ENCODE results near the gene RBFOX2.
A peak's percentile ranks its signal among the peaks of the same experiment; 100 is the strongest.

The RBFOX2 gene

DNA sequence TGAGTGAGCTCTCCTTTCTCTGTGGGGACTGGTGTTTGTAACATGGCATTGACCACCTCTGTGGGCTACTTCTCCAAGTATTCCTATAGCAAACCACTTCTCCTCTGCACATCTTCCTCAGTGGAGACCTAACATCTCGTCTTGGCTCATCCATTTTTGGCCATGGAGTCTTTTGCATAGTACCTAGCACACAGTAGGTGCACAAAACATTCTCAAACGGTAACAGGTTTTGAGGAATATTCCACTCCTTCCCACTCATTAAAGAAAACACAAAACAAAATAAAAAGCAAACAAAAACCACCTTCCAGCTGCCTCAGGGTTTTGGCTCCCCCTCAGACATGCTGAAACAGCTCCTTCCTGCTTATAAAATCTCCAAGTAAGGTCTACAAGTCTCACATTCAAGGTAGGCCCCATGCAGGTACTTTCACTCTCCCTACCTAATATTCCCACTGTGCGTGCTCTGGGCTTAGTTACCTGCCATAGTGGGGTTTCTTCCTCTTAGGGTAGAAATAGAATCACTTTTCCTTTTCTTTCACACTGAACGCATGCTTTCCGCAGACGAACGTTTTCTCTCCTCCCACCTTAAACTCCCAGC lies 132.4 kb downstream of the RBFOX2 start:
- DNase-seq (ENCODE audit: low spot score): no peak

DNA sequence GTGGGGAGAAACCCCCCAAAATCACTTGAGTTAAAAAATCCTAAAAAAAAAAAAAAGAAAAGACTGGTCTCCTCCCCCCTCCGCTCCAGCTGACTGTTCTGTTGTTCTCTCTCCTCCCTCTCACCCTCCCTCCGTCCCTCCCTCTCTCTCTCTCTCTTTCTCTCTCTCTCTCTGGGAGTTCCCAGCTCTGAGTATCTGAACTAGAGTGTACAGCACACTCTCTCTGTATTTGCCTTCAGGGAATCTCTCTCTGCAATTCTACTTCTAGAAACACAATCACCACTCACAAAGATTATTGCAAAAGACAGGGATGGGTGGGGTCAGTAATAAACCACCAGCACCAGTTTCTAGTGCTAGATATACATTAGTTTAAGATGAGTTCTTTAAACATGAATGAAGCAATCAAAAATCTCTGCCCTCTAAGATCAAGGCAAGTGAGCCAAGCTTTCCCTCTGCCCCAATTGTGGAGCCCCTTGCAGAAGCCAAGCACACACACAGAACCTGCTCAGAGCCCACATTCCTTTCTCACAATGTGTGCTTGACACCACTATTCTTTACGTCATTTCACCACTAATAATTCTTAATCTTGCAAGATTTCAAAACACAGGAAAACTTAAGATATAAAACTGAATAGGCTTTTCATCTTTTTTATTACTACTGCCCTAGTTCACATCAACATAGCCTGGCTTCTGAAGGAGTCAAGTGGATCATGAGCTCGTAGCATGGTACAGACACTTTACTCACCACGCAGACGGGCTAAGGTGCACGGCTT lies 133.5 kb downstream of the RBFOX2 start:
- peak; percentile 46 for DNase-seq (ENCODE audit: low spot score)

DNA sequence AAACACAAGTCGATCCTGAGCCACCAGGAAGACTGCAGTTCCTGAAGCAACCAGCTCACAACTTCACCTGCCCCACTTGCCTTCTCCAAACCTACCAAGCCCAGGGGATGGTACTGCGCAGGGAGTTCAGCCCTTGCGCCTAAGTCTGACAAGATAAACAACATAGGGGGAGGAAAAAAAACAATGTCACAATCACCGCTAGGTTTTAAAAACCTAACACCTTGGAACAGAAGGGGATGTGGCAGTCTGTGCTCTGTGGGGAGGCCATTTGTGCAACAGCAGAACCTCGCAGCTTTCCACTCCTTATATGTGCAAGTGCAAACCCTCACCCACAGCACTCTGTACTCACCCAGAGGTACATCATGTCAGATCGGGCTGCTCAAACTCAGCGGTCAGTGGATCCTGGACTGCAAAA lies 134.2 kb downstream of the RBFOX2 start:
- no peak for DNase-seq (ENCODE audit: low spot score)

DNA sequence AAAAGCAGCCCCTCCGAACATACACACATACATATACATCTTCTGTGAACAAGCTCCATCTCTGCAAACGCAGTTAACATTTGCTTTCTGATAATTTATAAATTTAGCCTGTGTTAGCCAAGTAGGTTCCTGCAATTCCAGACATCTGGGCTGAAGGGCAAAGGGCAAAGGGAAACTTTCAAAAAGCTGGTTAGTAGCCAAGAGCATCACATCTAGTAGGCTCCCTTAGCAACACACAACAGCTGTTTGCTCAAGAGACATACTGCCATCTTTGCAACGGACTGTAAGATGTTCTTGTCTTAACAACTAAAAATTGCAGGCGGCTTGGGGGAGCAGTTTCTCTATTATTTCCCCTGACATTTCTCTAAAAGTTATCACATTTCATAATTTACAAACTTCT lies 134.9 kb downstream of the RBFOX2 start:
- no peak for DNase-seq (ENCODE audit: low spot score)

DNA sequence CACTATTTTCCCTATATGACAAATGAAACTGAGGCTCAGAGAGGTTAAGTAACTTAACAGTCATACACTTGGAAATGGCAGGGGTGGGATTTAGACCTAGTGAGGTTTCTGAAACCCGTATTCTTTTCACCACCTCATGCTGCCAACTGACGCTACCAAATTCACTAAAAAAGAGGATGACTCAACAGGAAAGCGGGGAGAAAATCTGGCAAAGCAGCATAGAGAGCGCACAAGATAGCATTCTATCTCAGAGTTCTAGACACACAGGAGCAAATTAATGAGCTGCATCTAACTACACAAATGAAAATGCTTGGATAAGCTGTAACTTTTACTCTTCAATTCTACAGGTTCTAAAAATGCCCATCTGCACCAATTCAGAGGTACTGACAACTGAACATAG lies 136.4 kb downstream of the RBFOX2 start:
- DNase-seq (ENCODE audit: low spot score): peak; percentile 67

DNA sequence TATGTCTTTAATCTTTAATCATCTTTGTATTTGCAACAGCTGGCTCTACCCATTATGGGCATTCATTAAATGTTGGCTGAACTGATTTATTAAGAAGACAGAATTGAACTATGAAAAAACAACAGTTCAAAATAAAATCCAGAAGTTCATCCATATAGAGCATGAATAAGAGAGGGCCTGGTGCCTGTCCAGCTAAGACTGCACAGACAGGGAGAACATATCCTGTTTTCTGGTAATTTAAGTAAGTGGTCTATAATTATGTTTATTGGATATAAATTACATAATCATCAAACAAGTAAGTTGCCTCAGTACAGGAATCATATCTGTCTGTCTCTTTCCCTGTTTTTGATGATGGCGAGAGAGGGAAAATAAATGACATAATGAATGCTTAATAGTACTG lies 137.2 kb downstream of the RBFOX2 start:
- no peak for DNase-seq (ENCODE audit: low spot score)

DNA sequence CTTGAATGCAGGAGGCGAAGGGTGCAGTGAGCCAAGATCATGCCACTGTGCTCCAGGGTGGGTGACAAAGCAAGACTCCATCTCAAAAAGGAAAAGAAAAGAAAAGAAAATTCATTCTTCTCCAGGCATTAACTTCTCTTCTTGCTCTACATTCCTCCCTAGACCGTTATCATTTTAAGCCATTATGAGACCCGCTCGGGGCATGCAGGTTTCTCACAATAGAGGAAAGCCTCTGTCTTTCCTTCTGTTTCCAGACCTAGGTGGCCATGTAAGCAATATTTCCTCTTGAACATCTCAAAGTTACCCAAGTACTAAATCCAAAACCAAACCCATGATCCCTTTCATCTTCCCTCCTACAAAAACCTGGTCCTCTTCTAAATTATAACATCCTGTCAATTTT lies 139.6 kb downstream of the RBFOX2 start:
- DNase-seq (ENCODE audit: low spot score): no peak

DNA sequence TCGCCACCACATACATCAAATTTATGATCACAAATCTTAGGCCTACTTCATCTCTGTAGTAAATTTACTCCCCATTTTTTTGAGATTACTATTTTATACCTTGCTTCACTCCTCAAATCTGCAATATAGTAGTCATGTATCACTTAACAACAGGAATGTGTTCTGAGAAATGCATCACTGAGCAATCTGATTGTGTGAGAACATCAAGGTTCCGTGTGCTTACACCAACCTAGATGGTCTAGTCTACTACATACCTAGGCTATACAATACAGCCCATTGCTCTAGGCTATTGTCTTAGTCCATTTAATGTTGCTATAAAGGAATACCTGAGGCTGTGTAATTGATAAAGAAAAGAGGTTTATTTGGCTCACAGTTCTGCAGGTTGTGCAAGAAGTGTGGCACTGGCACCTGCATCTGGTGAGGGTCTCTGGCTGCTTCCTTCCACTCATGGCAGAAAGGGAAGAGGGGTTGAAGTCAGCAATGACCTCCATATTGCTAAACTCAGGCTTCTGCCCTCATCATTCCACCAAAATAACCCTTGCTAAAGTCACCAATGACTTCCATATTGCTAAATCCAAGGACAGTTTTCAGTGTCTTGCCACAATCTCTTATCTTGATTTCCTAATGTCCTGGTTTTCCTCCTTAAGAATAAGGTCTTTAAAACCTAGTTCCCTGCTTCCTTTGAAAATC lies 140.3 kb downstream of the RBFOX2 start:
- DNase-seq (ENCODE audit: low spot score): no peak

DNA sequence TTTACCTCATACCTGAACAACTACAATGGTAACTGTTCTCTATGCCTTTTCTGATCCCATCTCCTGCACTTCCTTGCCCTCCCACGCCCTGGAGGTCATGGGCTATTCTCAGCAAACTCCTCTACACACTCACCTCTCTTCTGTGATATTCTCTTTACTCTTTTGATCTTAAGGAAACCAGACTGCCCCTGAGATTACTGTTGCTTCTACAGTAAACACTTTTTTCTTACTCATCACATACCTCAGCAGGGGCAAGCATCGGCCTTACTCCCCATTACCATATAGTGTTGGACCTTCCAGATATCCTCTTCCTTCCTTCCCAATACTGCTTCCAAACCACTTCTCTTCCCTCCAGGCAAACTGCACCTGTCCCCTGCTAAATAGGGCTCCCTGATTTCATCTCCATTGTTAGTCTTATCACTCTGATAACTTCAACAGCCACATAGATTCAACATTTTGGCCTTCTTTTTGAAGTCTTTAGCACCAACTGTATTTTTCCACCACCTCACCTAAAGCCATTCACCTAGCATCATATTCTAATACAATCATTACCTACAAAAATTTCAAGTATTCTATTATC lies 141.2 kb downstream of the RBFOX2 start:
- no peak for DNase-seq (ENCODE audit: low spot score)

DNA sequence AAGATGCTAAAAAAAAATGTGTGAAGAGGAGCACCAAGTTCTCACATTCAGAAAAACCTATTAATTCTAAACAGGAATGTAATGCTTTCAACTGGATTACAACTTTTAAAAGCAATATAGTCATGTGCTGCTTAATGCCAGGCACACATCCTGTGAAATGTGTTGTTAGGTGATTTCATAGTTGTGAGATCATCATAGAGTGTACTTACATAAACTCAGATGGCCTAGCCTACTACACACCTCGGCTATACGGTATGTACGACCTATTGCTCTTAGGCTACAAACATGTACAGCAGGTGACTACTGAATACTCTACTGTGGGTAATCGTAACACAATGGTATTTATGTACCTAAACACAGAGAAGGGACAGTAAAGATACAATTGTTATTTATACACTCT lies 142.3 kb downstream of the RBFOX2 start:
- DNase-seq (ENCODE audit: low spot score): no peak

DNA sequence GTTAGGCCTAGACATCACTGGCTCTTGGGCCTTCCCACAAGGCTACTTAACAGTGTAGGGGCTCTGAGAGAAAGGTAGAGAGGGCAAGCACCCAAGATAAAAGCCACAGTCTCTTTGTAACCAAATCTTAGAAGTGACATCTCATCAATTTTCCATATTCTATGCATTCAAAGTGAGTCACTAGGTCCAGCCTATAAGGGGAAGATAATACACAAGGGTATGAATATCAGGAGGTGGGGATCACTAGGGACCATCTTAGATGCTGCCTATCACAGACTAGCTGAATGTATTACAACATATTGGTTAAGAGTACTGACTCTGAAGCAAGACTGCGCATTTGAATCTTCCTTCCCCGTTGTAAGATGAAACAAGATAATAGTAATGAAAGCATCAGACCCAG lies 144.1 kb downstream of the RBFOX2 start:
- DNase-seq (ENCODE audit: low spot score): no peak

DNA sequence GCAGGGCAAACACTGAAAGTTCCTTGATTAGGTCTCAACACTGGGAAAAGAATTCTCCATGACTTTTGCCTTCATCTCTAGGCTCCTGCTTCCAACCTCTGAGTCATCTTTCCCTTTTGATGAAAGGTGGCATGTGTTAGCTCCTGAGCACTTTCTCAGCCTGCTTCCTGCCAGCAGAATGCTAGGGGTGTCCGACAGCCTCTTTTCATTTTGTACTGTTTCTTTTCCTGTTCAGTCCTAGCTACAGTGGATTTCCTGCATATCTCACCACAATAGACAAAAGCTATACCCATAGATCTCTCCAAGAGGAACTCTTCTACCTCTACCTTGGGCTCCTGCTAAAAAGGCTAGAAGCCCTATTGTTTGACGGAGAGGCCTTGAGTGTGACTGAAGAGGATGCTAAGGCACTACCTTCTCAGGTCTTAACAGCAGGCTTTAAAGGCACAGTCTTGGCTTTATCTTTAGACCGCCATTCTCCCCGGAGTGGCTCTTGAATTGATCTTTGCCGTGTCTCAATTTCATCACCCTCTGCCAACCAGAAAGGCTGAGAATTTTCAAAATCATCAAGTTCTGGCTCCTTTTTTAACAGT lies 145.5 kb downstream of the RBFOX2 start:
- peak; percentile 26 for DNase-seq (ENCODE audit: low spot score)

DNA sequence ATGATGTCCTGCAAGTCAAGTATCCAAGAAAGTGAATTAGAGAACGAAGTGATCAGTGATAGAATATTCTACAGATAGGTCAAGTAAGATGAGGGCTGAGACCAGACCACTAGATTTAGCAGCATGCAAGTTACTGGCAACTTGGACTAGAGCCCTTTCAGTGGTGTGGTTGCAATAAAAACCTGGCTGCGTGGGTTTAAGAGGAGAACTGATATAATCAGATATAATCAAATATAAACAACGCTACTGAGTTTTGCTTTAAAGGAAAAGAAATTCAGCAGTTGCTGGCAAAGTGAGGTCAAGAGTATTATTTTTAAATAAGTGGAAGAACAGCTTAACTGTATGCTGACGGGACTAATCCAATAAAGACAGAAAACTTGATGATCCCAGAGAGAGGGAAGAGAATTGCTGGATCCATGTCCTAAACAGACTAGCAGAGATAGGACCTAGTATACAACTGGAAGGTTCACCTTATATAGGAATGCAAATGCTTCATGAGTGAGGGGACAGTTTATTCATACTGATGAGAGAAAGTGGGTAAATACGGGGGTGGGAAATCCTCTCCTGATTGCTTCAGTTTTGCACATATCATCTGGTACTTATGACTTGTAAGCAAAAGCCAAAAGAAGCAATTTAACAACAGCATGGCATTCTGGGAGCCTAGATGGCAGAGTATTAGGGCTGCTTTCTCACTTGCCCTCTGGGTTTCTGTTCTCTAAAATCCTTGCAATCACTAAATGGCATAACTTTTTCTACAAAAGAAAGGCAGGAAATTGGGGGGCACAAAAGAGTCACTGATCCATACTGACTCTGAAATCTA lies 146.2 kb downstream of the RBFOX2 start:
- DNase-seq (ENCODE audit: low spot score): peak; percentile 31

DNA sequence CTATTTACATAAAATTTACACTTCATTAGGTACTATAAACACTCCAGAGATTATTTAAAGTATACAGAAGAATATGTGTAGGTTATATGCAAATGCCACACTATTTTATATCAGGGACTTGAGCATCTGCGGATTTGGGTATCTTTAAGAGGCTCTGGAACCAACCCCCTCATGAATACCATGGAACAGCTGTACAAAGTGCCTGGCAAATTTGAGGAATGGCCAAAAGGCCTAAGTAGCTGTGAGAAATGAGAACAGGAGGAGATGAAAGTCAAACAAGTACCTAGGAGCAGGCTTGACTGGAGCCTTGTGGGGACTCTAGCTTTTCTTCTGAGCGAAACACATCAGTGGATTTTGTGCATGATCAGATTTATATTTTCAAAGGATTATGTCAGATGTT lies 149.3 kb downstream of the RBFOX2 start:
- DNase-seq (ENCODE audit: low spot score): no peak

DNA sequence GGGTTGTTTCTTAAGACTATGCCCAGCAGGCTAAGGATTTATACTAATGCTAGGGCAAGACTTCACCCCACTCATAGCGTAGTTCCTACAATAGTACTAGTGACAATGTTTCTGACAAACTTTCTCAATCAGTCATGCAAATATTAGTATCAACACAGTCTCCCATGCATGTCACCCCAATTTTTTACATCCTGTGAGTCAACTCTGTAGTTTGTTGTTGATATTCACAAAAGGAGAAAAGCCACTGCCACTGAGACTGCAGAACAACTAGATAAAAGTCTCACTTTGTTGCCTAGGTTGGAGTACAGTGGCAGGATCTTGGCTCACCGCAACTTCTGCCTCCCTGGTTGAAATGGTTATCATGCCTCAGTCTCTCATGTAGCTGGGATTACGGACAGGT lies 155.2 kb downstream of the RBFOX2 start:
- no peak for DNase-seq (ENCODE audit: low spot score)

DNA sequence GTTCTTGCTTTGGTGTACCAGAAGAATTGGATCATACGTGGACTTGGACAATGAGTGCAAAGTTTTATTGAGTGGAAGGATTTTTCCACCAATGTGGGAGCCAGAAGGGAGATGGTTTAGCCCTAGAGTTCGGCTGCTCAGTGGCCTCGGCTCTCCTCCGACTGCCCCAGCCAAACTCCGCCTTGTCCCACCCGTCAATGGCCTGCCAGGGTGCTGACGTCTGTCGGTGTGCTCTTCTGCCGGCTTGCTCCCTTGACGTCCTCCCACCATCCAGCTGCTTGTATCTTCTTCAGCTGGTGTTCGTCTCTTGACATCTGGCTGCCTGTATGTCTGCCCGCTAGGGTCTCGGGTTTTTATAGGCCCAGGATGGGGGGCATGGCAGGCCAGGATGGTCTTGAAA lies 156.2 kb downstream of the RBFOX2 start:
- DNase-seq (ENCODE audit: low spot score): no peak

DNA sequence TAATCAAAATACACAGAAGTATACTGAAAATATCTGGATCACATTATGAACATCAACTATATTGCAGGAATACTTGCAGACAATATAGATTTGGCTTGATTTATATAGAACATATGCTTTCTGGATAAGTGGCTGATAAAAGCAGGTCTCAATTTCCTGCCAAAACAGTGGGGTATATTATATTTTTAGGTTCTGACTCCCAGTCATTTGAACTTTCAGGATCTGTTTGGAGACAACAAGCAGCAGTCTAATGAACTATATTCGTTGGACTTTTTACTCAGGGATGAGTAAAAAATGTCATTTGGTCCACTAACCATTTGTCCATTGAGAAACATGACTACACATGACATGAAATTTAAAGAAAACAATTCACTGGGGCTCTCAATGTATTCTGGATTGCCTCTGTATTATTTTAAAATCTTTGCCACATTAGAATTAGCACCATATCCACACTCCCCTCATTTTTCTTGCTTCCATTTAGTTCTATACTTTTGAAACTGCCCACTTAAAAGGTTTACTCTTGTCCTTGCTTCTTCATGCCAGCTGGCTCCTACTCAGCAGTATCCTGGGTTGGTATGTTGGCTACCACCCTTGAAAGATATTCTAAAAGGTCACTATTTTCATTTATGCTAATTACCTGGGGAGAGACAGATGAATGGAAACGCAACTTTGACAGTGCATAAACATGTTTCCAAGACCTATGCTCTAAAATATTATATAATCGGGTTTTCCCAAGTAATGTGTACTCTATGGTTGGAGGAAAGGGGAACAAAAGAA lies 157.9 kb downstream of the RBFOX2 start:
- DNase-seq (ENCODE audit: low spot score): no peak

DNA sequence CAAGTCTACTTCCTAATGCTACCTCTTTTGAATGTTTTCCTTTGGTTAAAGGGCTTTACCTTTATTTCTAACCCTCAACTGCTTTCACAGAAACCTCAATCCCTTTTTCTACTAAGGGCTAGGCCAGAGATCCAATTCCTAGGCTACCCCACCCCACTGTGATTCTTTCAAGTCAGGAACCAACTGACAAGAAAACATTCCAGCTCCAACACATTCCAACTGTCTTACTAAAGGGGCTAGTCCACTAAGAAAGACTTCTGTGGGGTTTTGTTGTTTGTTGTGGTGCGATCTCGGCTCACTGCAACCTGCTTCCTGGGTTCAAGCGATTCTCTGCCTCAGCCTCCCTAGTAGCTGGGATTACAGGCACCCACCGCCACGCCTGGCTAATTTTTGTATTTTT lies 159.7 kb downstream of the RBFOX2 start:
- peak; percentile 9 for DNase-seq (ENCODE audit: low spot score)

DNA sequence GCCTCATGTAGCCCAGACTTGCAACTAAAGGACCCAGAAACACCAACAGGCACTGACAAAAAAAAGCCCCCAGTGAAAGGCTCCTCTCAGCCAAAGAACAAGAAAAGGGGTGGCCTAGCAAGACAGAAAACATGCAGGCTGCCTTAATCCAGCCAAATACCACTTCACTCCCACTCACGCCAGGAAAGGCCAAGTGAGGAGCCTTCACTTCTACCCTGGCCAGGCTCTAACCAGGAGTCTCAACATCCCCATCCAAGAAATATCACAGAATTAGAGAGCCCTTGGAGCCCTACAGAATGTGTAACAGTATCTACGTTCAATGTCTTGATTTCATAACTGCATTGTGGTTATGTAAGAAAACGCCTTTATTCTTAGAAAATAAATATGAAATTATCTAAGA lies 162.0 kb downstream of the RBFOX2 start:
- DNase-seq (ENCODE audit: low spot score): peak; percentile 36

DNA sequence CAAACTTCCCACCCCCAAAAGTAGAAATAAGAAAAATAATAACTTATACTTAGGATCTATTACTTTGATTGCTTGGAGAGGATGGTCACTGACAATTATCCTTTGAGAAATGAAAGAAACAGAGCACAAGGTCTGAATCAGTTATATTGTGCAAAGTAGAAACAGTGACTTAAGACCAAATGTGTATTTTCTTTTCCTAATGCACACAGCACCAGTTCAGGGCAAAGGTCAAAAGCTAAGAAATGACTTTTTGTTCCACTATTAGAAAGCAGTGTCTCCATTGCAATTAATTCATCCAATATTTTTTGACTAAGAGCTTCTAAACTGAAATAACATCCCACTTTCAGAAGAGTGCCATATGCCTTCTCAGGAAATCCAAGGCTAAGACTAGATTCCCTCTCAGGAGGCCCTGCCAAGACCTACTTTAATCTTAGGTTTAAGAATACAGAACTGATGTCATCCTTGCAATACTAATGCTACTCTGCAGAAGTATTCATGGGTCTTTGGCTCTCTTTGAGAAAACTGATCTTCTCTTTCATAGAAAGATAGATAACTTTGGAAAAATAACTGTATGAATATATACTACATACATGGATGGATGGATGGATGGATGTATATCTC lies 164.0 kb downstream of the RBFOX2 start:
- DNase-seq (ENCODE audit: low spot score): no peak

DNA sequence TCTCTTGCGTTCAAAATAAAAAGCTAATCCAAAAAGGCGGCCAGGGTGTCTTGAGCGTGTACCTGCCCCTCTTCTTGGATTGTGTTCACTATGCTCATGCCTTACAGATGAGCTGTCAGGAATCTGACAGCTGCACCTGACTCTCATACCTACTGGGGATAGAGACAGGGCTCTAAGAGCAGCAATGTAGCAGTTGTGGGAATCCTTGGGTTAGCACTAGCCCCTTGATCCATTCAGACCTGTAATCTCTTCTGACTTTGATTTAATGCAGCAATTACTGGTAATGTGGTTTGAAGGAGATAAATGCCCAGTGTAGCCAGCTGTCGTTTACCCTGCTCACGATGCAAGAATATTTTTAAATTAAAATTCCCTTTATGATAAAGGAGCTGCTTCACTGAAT lies 165.2 kb downstream of the RBFOX2 start:
- DNase-seq (ENCODE audit: low spot score): no peak
